GM18508 (cell line): Measurements from ENCODE around the gene GMPR.

Source experiments
- ATAC-seq: cut with Tn5 transposase; IDR thresholded peaks from one replicate; pipeline ENCODE4 v1.9.1; 2021; ENCODE audit warnings: moderate number of reproducible peaks; ENCODE audit not compliant: insufficient read depth, unreplicated experiment

Gene GMPR

DNA sequence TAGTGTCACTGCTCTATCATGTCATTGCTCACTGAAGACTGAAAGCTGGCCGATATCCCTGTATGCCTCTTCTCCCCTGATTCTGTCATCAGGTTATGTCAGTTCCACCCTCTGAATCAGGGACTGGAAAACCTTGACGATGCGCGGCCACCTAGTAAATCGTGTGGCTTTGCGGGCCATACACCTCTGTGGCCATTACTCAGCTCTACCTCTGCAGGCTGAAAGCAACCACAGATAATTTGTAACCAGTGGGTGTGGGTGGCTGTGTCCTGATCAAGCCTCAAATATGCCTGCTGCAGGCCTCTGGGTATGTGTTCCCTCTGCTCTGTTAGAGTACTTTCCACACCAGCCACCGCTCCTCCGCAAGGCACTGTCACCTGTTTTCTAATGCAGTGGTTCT, 105.2 kb downstream of the GMPR start:
- no peak for ATAC-seq

DNA sequence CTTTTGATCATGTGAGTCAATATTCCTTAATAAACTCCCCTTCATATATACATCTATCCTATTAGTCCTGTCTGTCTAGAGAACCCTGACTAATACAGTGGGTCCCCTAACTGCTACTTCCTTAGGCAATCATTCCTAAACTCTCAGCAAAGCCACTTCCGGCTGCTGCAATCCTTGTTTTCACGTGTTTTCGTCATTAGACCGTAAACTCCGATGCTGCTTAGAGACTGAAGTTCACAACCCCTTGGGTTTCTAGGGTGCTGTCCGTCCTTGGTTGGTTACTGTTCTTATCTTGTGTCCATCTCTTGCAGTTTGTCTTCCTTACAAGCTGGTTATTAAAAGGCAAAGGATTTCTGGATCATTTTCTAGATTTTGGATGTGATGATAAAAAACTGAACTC, 106.4 kb downstream of the GMPR start:
- ATAC-seq = no peak
